SJCRH30 (cell line): Measurements from ENCODE around the gene CPNE9. TPM values are rescaled to one million over a fixed set of nuclear protein-coding genes. Genes with fewer than 3 reads are reported as not detected.

Experiments used
- DNase-seq, 2 experiments: peaks; one replicate each; pipeline ENCODE4 v3.0.0-alpha.2; 2015 to 2020
- H3K27ac ChIP-seq: fragments of 250-450 bp; sonication (Bioruptor Pico); 2 replicates; pipeline ENCODE4 v1.5.1; 2020; ENCODE audit warnings: mild to moderate bottlenecking, moderate library complexity
- H3K27me3 ChIP-seq: fragments of 250-450 bp; sonication (Bioruptor Pico); 2 replicates; pipeline ENCODE4 v1.5.1; 2020; ENCODE audit warnings: mild to moderate bottlenecking, moderate library complexity
- H3K36me3 ChIP-seq: fragments of 250-450 bp; sonication (Bioruptor Pico); 2 replicates; pipeline ENCODE4 v1.5.1; 2020; ENCODE audit warnings: mild to moderate bottlenecking, moderate library complexity
- H3K4me1 ChIP-seq: fragments of 250-450 bp; sonication (Bioruptor Pico); 2 replicates; pipeline ENCODE4 v1.5.1; 2020; ENCODE audit warnings: mild to moderate bottlenecking, moderate library complexity
- H3K4me3 ChIP-seq: fragments of 250-450 bp; sonication (Bioruptor Pico); 2 replicates; pipeline ENCODE4 v1.5.1; 2020; ENCODE audit warnings: mild to moderate bottlenecking, moderate library complexity
- H3K9me3 ChIP-seq: fragments of 250-450 bp; sonication (Bioruptor Pico); replicated peaks from 2 replicates; pipeline ENCODE4 v1.5.1; 2020; ENCODE audit warnings: mild to moderate bottlenecking, moderate library complexity
- total RNA-seq: library from RNA; depleted of rRNA; stranded (reverse); fragments of >200 nt; shearing (Covaris generic); gene quantifications from 2 replicates; pipeline ENCODE4 v1.2.3, GENCODE V29; 2014

CPNE9 gene
- total RNA-seq, 1 experiment from 2014 or later, result 0.06 TPM

GRCh38 chr3:9695746-9696145 lies 7.9 kb upstream of the CPNE9 start:
- no peaks in the 10 kb centered on the region for H3K9me3 ChIP-seq
- no peak for DNase-seq
- no peak overlapping the region for H3K4me3 ChIP-seq
- no peaks in the 10 kb centered on the region for H3K36me3 ChIP-seq
- peaks cover 11% of the 10 kb centered on the region for H3K4me1 ChIP-seq
- H3K27me3 ChIP-seq, result no peaks in the 10 kb centered on the region
- H3K27ac ChIP-seq, result no peak overlapping the region; the same call in 1 of the 2 replicates

GRCh38 chr3:9696480-9697220 lies 7.0 kb upstream of the CPNE9 start:
- peaks cover 11% of the 10 kb centered on the region for H3K4me1 ChIP-seq
- no peaks in the 10 kb centered on the region for H3K9me3 ChIP-seq
- no peak overlapping the region for H3K27ac ChIP-seq
- H3K27me3 ChIP-seq, result no peaks in the 10 kb centered on the region
- DNase-seq, result no peak
- no peaks in the 10 kb centered on the region for H3K36me3 ChIP-seq
- H3K4me3 ChIP-seq, result no peak overlapping the region

- H3K27ac ChIP-seq, result no peak overlapping the region
- no peaks in the 10 kb centered on the region for H3K36me3 ChIP-seq
- H3K9me3 ChIP-seq, result no peaks in the 10 kb centered on the region
- H3K27me3 ChIP-seq, result no peaks in the 10 kb centered on the region
- H3K4me3 ChIP-seq, result no peak overlapping the region
- no peak for DNase-seq
- peaks cover 11% of the 10 kb centered on the region for H3K4me1 ChIP-seq
Observed at GRCh38 chr3:9697892-9698291, 5.7 kb upstream of the CPNE9 start.

- H3K27ac ChIP-seq, result no peak overlapping the region
- peaks cover 11% of the 10 kb centered on the region for H3K4me1 ChIP-seq
- H3K9me3 ChIP-seq, result no peaks in the 10 kb centered on the region
- H3K27me3 ChIP-seq, result no peaks in the 10 kb centered on the region
- H3K4me3 ChIP-seq, result no peak overlapping the region
- no peak for DNase-seq
- H3K36me3 ChIP-seq, result no peaks in the 10 kb centered on the region
Observed at GRCh38 chr3:9698293-9698692, 5.3 kb upstream of the CPNE9 start.

GRCh38 chr3:9700536-9700935 lies 3.1 kb upstream of the CPNE9 start:
- Histone ChIP-seq H3K27ac (no peak overlapping the region), H3K27me3 (no peaks in the 10 kb centered on the region), H3K4me1 (peaks cover 4% of the 10 kb centered on the region), H3K36me3 (no peaks in the 10 kb centered on the region), H3K4me3 (no peak overlapping the region), H3K9me3 (no peaks in the 10 kb centered on the region)
- DNase-seq, result no peak

- Histone ChIP-seq H3K9me3 (no peaks in the 10 kb centered on the region), H3K27ac (no peak overlapping the region), H3K36me3 (no peaks in the 10 kb centered on the region), H3K4me3 (no peak overlapping the region), H3K4me1 (no peaks in the 10 kb centered on the region), H3K27me3 (no peaks in the 10 kb centered on the region)
- peak in 1 of 2 experiments; percentile 16 for DNase-seq
Observed at GRCh38 chr3:9701006-9701405, 2.6 kb upstream of the CPNE9 start.

- no peak for DNase-seq
- Histone ChIP-seq H3K36me3 (no peaks in the 10 kb centered on the region), H3K4me1 (no peaks in the 10 kb centered on the region), H3K27me3 (no peaks in the 10 kb centered on the region), H3K27ac (no peak overlapping the region), H3K9me3 (no peaks in the 10 kb centered on the region), H3K4me3 (no peak overlapping the region)
Observed at GRCh38 chr3:9701711-9702110, 1.9 kb upstream of the CPNE9 start.

GRCh38 chr3:9703240-9703639 lies 393 bp upstream of the CPNE9 start:
- no peak for DNase-seq
- H3K9me3 ChIP-seq, result no peaks in the 10 kb centered on the region
- no peak overlapping the region for H3K4me3 ChIP-seq
- H3K36me3 ChIP-seq, result no peaks in the 10 kb centered on the region
- no peak overlapping the region for H3K27ac ChIP-seq
- no peaks in the 10 kb centered on the region for H3K4me1 ChIP-seq
- H3K27me3 ChIP-seq, result no peaks in the 10 kb centered on the region

GRCh38 chr3:9704347-9705322 lies 1.0 kb downstream of the CPNE9 start:
- Histone ChIP-seq H3K27ac (no peak overlapping the region), H3K9me3 (no peaks in the 10 kb centered on the region), H3K36me3 (no peaks in the 10 kb centered on the region), H3K4me3 (no peak overlapping the region), H3K27me3 (no peaks in the 10 kb centered on the region), H3K4me1 (no peaks in the 10 kb centered on the region)
- no peak for DNase-seq

- Histone ChIP-seq H3K9me3 (no peaks in the 10 kb centered on the region), H3K36me3 (no peaks in the 10 kb centered on the region), H3K4me3 (no peak overlapping the region), H3K27me3 (peaks cover 4% of the 10 kb centered on the region), H3K27ac (no peak overlapping the region), H3K4me1 (no peaks in the 10 kb centered on the region)
- DNase-seq, result no peak
Observed at GRCh38 chr3:9710174-9710739, 6.6 kb downstream of the CPNE9 start.

- Histone ChIP-seq H3K4me3 (no peak overlapping the region), H3K36me3 (no peaks in the 10 kb centered on the region), H3K9me3 (no peaks in the 10 kb centered on the region), H3K27me3 (peaks cover 4% of the 10 kb centered on the region), H3K4me1 (no peaks in the 10 kb centered on the region), H3K27ac (no peak overlapping the region)
- DNase-seq, result no peak
Observed at GRCh38 chr3:9712415-9712814, 8.8 kb downstream of the CPNE9 start.

GRCh38 chr3:9713142-9713541 lies 9.5 kb downstream of the CPNE9 start:
- Histone ChIP-seq H3K9me3 (no peaks in the 10 kb centered on the region), H3K4me3 (no peak overlapping the region), H3K27me3 (peaks cover 4% of the 10 kb centered on the region), H3K4me1 (no peaks in the 10 kb centered on the region), H3K27ac (no peak overlapping the region), H3K36me3 (no peaks in the 10 kb centered on the region)
- no peak for DNase-seq

- H3K27ac ChIP-seq, result no peak overlapping the region
- no peaks in the 10 kb centered on the region for H3K4me1 ChIP-seq
- H3K36me3 ChIP-seq, result no peaks in the 10 kb centered on the region
- H3K4me3 ChIP-seq, result no peak overlapping the region
- no peaks in the 10 kb centered on the region for H3K9me3 ChIP-seq
- DNase-seq, result peak in 1 of 2 experiments; percentile 24
- H3K27me3 ChIP-seq, result peaks cover 4% of the 10 kb centered on the region
Observed at GRCh38 chr3:9715136-9715535, 11.5 kb downstream of the CPNE9 start.

- H3K4me3 ChIP-seq, result no peak overlapping the region
- peaks cover 4% of the 10 kb centered on the region for H3K27me3 ChIP-seq
- DNase-seq, result peak; percentile 58 to 64
- no peaks in the 10 kb centered on the region for H3K4me1 ChIP-seq
- H3K36me3 ChIP-seq, result no peaks in the 10 kb centered on the region
- no peaks in the 10 kb centered on the region for H3K9me3 ChIP-seq
- no peak overlapping the region for H3K27ac ChIP-seq
Observed at GRCh38 chr3:9715764-9716437, 12.3 kb downstream of the CPNE9 start.
